DOHH2 (cell line): ENCODE data around the gene TRIM10.

Experiments
- H3F3A ChIP-seq: fragments of 200-600 bp; sonication (generic), shearing (Covaris generic); 2 replicates; pipeline ENCODE4 v1.6.0; 2016; ENCODE audit warnings: antibody characterized with exemption, mild to moderate bottlenecking; ENCODE audit not compliant: control insufficient read depth, insufficient read depth
- H3K27ac ChIP-seq: fragments of 200-600 bp; sonication (generic); 2 replicates; pipeline ENCODE4 v1.5.1; 2014; ENCODE audit warnings: low read depth, mild to moderate bottlenecking, low read length, moderate library complexity
- H3K27me3 ChIP-seq: fragments of 200-600 bp; sonication (generic); 2 replicates; pipeline ENCODE4 v1.6.1; 2014; ENCODE audit warnings: mild to moderate bottlenecking, low read length, mixed read lengths; ENCODE audit not compliant: control insufficient read depth
- H3K36me3 ChIP-seq: fragments of 200-600 bp; sonication (generic); 2 replicates; pipeline ENCODE4 v1.6.1; 2014; ENCODE audit warnings: mild to moderate bottlenecking, low read length, moderate library complexity, mixed read lengths; ENCODE audit not compliant: control insufficient read depth
- H3K4me1 ChIP-seq: fragments of 200-600 bp; sonication (generic); 2 replicates; pipeline ENCODE4 v1.6.1; 2014; ENCODE audit warnings: mild to moderate bottlenecking, low read length, mixed read lengths; ENCODE audit not compliant: control insufficient read depth
- H3K4me2 ChIP-seq: fragments of 200-600 bp; sonication (generic); 2 replicates; pipeline ENCODE4 v1.6.0; 2014; ENCODE audit warnings: mild to moderate bottlenecking, low read length, moderate library complexity
- H3K4me3 ChIP-seq: fragments of 200-600 bp; sonication (generic); 2 replicates; pipeline ENCODE4 v1.5.1; 2014; ENCODE audit warnings: mild to moderate bottlenecking, low read length, mixed read lengths
- H3K79me2 ChIP-seq: fragments of 200-600 bp; sonication (generic); 2 replicates; pipeline ENCODE4 v1.6.1; 2014; ENCODE audit warnings: mild to moderate bottlenecking, low read length, mixed read lengths; ENCODE audit not compliant: control insufficient read depth
- H3K9me2 ChIP-seq: fragments of 200-600 bp; sonication (generic); replicated peaks from 2 replicates; pipeline ENCODE4 v1.6.1; 2014; ENCODE audit warnings: mild to moderate bottlenecking, low read length, mixed read lengths; ENCODE audit not compliant: control insufficient read depth
- H3K9me3 ChIP-seq: fragments of 200-600 bp; sonication (generic); 2 replicates; pipeline ENCODE4 v1.6.1; 2014; ENCODE audit warnings: antibody characterized with exemption, low read length, mixed read lengths; ENCODE audit not compliant: control insufficient read depth, insufficient read depth
- H4K20me1 ChIP-seq: fragments of 200-600 bp; sonication (generic); 2 replicates; pipeline ENCODE4 v1.6.0; 2014; ENCODE audit warnings: low read depth, mild to moderate bottlenecking, antibody characterized with exemption, low read length, moderate library complexity; ENCODE audit not compliant: control insufficient read depth, insufficient read depth
- EZH2phosphoT487 ChIP-seq: fragments of 200-600 bp; sonication (generic); IDR thresholded peaks from 2 replicates; pipeline ENCODE4 v1.6.1; 2017; ENCODE audit warnings: borderline replicate concordance, mild to moderate bottlenecking, antibody characterized with exemption, low read length, moderate library complexity, mixed read lengths
- TF ChIP-seq, protein P1 (sequence below): fragments of 200-600 bp; sonication (generic); IDR thresholded peaks from one replicate; pipeline ENCODE4 v1.5.1; 2014; ENCODE audit warnings: antibody characterized with exemption, mild to moderate bottlenecking, low read depth, low read length; ENCODE audit not compliant: poor library complexity, severe bottlenecking

TRIM10 gene

DNA sequence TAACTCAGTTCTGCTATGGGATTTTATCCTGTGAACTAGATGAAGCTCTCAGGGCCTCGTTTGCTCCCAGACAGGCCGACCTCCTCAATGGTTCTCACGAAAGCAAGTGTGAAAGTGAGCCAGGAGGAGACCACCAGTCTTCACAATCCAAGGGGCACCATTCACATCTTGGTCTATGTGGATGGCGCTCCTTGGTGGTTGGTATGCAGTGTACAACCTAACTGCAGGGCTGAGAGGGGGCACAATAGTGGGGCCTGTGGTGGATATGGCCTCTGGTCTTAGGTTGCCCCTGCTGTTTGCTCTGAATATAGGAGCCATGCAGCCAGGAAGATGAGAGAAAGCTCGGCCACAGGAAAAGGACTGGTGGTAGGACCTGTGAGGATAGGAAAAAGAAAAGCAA is 27.5 kb upstream of the TRIM10 start:
- Histone ChIP-seq H3K36me3 (peaks cover 67% of the 10 kb centered on the region), H4K20me1 (no peaks in the 10 kb centered on the region), H3K9me2 (no peaks in the 10 kb centered on the region), H3K4me3 (no peak overlapping the region), H3K79me2 (no peaks in the 10 kb centered on the region), H3K27ac (no peak overlapping the region), H3K4me1 (no peaks in the 10 kb centered on the region), H3K4me2 (no peak overlapping the region), H3K9me3 (no peaks in the 10 kb centered on the region), H3F3A (no peaks in the 10 kb centered on the region), H3K27me3 (no peaks in the 10 kb centered on the region)
- TF ChIP-seq, protein P1, sequence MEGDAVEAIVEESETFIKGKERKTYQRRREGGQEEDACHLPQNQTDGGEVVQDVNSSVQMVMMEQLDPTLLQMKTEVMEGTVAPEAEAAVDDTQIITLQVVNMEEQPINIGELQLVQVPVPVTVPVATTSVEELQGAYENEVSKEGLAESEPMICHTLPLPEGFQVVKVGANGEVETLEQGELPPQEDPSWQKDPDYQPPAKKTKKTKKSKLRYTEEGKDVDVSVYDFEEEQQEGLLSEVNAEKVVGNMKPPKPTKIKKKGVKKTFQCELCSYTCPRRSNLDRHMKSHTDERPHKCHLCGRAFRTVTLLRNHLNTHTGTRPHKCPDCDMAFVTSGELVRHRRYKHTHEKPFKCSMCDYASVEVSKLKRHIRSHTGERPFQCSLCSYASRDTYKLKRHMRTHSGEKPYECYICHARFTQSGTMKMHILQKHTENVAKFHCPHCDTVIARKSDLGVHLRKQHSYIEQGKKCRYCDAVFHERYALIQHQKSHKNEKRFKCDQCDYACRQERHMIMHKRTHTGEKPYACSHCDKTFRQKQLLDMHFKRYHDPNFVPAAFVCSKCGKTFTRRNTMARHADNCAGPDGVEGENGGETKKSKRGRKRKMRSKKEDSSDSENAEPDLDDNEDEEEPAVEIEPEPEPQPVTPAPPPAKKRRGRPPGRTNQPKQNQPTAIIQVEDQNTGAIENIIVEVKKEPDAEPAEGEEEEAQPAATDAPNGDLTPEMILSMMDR: no peak
- TF ChIP-seq EZH2phosphoT487: no peak

DNA sequence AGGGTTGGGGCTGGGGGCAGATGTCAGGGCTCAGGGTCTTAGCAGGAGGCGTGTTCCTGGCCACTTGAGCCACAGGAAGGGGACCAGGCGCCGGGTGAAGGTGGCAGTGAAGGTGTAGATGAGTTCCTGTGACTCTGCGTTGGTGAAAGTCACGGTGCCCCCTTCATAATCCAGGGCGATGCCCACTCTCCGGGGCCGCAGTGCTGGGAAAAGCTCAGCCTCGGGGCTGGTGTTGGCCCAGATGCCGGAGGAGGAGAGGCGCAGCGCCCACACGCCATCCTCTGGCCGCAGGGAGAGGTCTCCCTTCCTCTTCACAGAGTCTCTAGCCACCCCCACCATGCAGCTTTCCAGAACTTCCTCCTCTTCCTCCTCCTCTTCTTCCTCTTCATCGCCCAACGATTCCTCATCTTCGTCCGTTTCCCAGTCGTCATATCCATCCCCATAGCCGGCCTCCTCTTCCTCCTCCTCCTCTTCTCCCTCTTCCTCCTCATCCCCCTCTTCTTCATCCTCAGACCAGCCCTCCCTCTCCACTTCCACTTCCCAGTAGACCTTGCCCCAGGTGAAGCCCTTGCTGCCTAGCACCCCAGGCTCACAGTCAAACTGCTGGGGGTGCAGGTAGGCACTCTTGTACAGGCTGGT is 25.0 kb upstream of the TRIM10 start:
- no peak overlapping the region for H3K4me3 ChIP-seq
- H3K36me3 ChIP-seq: peaks cover 55% of the 10 kb centered on the region
- TF ChIP-seq, protein P1: no peak
- TF ChIP-seq EZH2phosphoT487: no peak

DNA sequence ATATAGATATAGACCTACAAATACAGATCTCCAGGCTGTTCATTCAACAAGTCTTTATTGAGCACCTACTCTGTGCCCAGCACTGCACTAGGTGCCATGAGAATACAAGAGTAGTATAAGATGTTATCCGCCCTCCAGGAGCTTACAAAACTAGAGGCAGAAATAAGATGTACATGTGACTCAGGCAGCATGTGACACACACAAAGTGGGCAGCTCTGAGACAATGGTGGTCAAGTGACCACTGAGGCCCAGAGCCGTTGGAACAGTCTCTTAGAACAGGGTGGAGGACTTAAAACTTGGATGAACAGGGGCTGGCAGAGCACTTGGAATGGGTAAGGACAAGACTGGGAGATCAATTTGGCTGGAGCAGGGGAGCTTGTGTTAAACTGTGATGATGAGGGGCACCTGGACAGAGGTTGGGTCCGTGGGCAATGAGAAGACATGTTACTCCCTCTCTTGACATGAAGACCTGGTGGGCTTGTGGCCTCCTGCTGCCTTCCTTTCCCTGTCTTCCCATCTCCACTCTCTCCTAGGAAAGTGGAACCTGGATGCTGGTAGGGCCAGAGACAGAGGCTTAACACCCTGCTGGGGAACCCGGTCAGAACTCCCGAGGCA is 23.5 kb upstream of the TRIM10 start:
- TF ChIP-seq, protein P1: no peak
- no peak for TF ChIP-seq EZH2phosphoT487
- Histone ChIP-seq H3F3A (no peaks in the 10 kb centered on the region), H3K36me3 (peaks cover 41% of the 10 kb centered on the region), H3K27me3 (0 out of 2 replicates have a peak, but pooled peaks cover 3% of the 10 kb centered on the region), H3K4me1 (no peaks in the 10 kb centered on the region), H3K4me2 (no peak overlapping the region), H3K9me2 (no peaks in the 10 kb centered on the region), H3K79me2 (no peaks in the 10 kb centered on the region), H3K4me3 (no peak overlapping the region), H3K9me3 (peaks cover 14% of the 10 kb centered on the region; the same call in 1 of the 2 replicates), H4K20me1 (no peaks in the 10 kb centered on the region), H3K27ac (no peak overlapping the region)

More for the DNA sequence above, 25.0 kb upstream of the TRIM10 start:
- H3K9me2 ChIP-seq: no peaks in the 10 kb centered on the region
- H3K79me2 ChIP-seq: no peaks in the 10 kb centered on the region
- no peaks in the 10 kb centered on the region for H3K4me1 ChIP-seq
- no peaks in the 10 kb centered on the region for H3K27me3 ChIP-seq
- H3K27ac ChIP-seq: no peak overlapping the region
- H3F3A ChIP-seq: no peaks in the 10 kb centered on the region
- no peak overlapping the region for H3K4me2 ChIP-seq
- H3K9me3 ChIP-seq: peaks cover 8% of the 10 kb centered on the region; the same call in 1 of the 2 replicates
- H4K20me1 ChIP-seq: no peaks in the 10 kb centered on the region
